Caki2 (cell line): Measurements from ENCODE around the gene CDH4. TPM values are rescaled to one million over a fixed set of nuclear protein-coding genes. Genes with fewer than 3 reads are reported as not detected.

ENCODE experiments used
- DNase-seq: peaks from one replicate; pipeline ENCODE4 v3.0.0-alpha.2; 2015; ENCODE audit warnings: low read depth
- in situ Hi-C: cut with HindIII; loops from 2 replicates; pipeline ENCODE4 v1.10.0; 2016; ENCODE audit warnings: low sequenced_read_pairs, low pct_unique_long_range_greater_than_20kb, mixed read lengths
- total RNA-seq: library from RNA; depleted of rRNA; stranded (reverse); fragments of >200 nt; shearing (Covaris generic); gene quantifications from 2 replicates; pipeline ENCODE4 v1.2.3, GENCODE V29; 2014; ENCODE audit warnings: low replicate concordance

Gene CDH4
- total RNA-seq, 1 experiment from 2014 or later: 2.7 TPM

- in situ Hi-C loops: no loop called here
Measured at GRCh38 chr20:61929971-61930666, 678.1 kb downstream of the CDH4 start.

GRCh38 chr20:61930776-61931475 lies 678.9 kb downstream of the CDH4 start:
- DNase-seq: no peak
- in situ Hi-C loops: no loop called here

More at GRCh38 chr20:61929971-61930666, 678.1 kb downstream of the CDH4 start:
- no peak for DNase-seq

- no peak for DNase-seq
- in situ Hi-C loops: no loop called here
Measured at GRCh38 chr20:61931476-61932198, 679.6 kb downstream of the CDH4 start.

- no peak for DNase-seq
- in situ Hi-C loops: no loop called here
Measured at GRCh38 chr20:61932199-61932592, 680.1 kb downstream of the CDH4 start.

- in situ Hi-C loops: no loop called here
- DNase-seq: no peak
Measured at GRCh38 chr20:61932711-61933480, 680.8 kb downstream of the CDH4 start.

- no peak for DNase-seq
- in situ Hi-C loops: no loop called here
Measured at GRCh38 chr20:61933481-61933950, 681.5 kb downstream of the CDH4 start.

GRCh38 chr20:61933951-61934715 lies 682.1 kb downstream of the CDH4 start:
- in situ Hi-C loops: no loop called here
- no peak for DNase-seq

- in situ Hi-C loops: no loop called here
- no peak for DNase-seq
Measured at GRCh38 chr20:61934716-61935530, 682.9 kb downstream of the CDH4 start.

- DNase-seq: no peak
- in situ Hi-C loops: no loop called here
Measured at GRCh38 chr20:61935926-61936700, 684.1 kb downstream of the CDH4 start.

GRCh38 chr20:61936701-61937131 lies 684.7 kb downstream of the CDH4 start:
- in situ Hi-C loops: no loop called here

GRCh38 chr20:61937146-61937962 lies 685.3 kb downstream of the CDH4 start:
- no peak for DNase-seq

More at GRCh38 chr20:61936701-61937131, 684.7 kb downstream of the CDH4 start:
- DNase-seq: no peak

GRCh38 chr20:61937963-61938838 lies 686.1 kb downstream of the CDH4 start:
- DNase-seq: no peak
- in situ Hi-C loops: no loop called here

More at GRCh38 chr20:61937146-61937962, 685.3 kb downstream of the CDH4 start:
- in situ Hi-C loops: no loop called here

- in situ Hi-C loops: no loop called here
- DNase-seq: no peak
Measured at GRCh38 chr20:61938839-61939690, 687.0 kb downstream of the CDH4 start.
